ENCODE data around the gene VKORC1L1. TPM values are rescaled to one million over a fixed set of nuclear protein-coding genes. Genes with fewer than 3 reads are reported as not detected.

The VKORC1L1 gene
- total RNA-seq, 1 donor from 2014 or later: 23.1 TPM

- no peak overlapping the region for H3K4me3 Mint-ChIP-seq (ENCODE audit: unreplicated experiment)
- H3K27ac Mint-ChIP-seq (ENCODE audit: unreplicated experiment): no peak overlapping the region
- H3K27me3 Mint-ChIP-seq (ENCODE audit: unreplicated experiment): no peaks in the 10 kb centered on the region
- TF ChIP-seq, protein P1, sequence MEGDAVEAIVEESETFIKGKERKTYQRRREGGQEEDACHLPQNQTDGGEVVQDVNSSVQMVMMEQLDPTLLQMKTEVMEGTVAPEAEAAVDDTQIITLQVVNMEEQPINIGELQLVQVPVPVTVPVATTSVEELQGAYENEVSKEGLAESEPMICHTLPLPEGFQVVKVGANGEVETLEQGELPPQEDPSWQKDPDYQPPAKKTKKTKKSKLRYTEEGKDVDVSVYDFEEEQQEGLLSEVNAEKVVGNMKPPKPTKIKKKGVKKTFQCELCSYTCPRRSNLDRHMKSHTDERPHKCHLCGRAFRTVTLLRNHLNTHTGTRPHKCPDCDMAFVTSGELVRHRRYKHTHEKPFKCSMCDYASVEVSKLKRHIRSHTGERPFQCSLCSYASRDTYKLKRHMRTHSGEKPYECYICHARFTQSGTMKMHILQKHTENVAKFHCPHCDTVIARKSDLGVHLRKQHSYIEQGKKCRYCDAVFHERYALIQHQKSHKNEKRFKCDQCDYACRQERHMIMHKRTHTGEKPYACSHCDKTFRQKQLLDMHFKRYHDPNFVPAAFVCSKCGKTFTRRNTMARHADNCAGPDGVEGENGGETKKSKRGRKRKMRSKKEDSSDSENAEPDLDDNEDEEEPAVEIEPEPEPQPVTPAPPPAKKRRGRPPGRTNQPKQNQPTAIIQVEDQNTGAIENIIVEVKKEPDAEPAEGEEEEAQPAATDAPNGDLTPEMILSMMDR (IDR thresholded peaks at IDR 0.05): no peak
- no peaks in the 10 kb centered on the region for H3K9me3 Mint-ChIP-seq (ENCODE audit: unreplicated experiment)
- no peaks in the 10 kb centered on the region for H3K4me1 Mint-ChIP-seq (ENCODE audit: unreplicated experiment)
- no peaks in the 10 kb centered on the region for H3K36me3 Mint-ChIP-seq (ENCODE audit: unreplicated experiment)
- no peak for DNase-seq (ENCODE audit: extremely low spot score, unreplicated experiment)
Measured at GRCh38 chr7:66007232-66007631, 134.4 kb downstream of the VKORC1L1 start.

Other genes starting within 250 kb of the VKORC1L1 start
- gene GUSB, start 109.1 kb downstream of the VKORC1L1 start, total RNA-seq: 48.2 and 55.5 TPM in 2 replicates
- 23.3 and 23.5 TPM in 2 replicates for gene ASL, start 202.7 kb downstream of the VKORC1L1 start, total RNA-seq
- gene CRCP, start 241.8 kb downstream of the VKORC1L1 start, total RNA-seq: 25.8 and 26.5 TPM in 2 replicates